Brain microvascular endothelial cell (primary cell): Measurements from ENCODE around the gene DNAH6.

Experiments
- DNase-seq: peaks from one replicate; pipeline ENCODE4 v3.0.0-alpha.2; 2020
- H3K27ac ChIP-seq: fragments of 250-450 bp; sonication (Bioruptor Pico); 2 replicates; pipeline ENCODE4 v1.5.1; 2020; ENCODE audit warnings: mild to moderate bottlenecking, moderate library complexity
- H3K27me3 ChIP-seq: fragments of 250-450 bp; sonication (Bioruptor Pico); replicated peaks from 2 replicates; pipeline ENCODE4 v1.5.1; 2020; ENCODE audit warnings: mild to moderate bottlenecking
- H3K36me3 ChIP-seq: fragments of 250-450 bp; sonication (Bioruptor Pico); replicated peaks from 2 replicates; pipeline ENCODE4 v1.5.1; 2020; ENCODE audit warnings: mild to moderate bottlenecking
- H3K4me3 ChIP-seq: 2 replicates; pipeline ENCODE4 v1.5.1; 2011; ENCODE audit warnings: low read depth, mild to moderate bottlenecking, control low read depth, low read length, moderate library complexity
- in situ Hi-C: cut with HindIII; loops from 2 replicates; pipeline ENCODE4 v1.10.0; 2017; ENCODE audit warnings: low sequenced_read_pairs, low pct_ligation_motif_present
- TF ChIP-seq, protein P1 (sequence below): IDR thresholded peaks from 2 replicates; pipeline ENCODE4 v1.5.1; 2011; ENCODE audit warnings: low read depth, mild to moderate bottlenecking, moderate library complexity, low read length, control low read depth, inconsistent platforms; ENCODE audit errors: missing control alignments

DNAH6 gene

DNA sequence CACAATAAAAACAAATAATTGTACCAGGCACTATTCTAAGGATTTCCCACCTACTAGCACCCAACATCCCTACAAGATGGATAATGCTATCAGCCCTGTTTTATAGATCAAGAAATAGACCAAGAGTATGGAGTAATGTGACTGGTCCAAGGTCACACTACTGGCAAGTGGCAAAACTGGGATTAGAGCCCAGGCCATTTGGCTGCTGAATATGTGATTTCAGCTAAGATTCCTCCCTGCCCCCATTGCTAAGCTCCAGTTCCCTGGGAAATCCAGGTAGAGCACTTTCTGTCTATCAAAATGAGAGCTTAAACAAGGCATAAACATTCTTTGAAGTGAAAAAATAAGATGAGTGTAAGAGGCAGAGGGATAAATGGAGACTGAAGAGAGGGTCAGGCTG, 157.8 kb downstream of the DNAH6 start:
- in situ Hi-C loops, result no loop called here
- H3K27ac ChIP-seq, result no peak overlapping the region
- no peak for DNase-seq
- TF ChIP-seq, protein P1, sequence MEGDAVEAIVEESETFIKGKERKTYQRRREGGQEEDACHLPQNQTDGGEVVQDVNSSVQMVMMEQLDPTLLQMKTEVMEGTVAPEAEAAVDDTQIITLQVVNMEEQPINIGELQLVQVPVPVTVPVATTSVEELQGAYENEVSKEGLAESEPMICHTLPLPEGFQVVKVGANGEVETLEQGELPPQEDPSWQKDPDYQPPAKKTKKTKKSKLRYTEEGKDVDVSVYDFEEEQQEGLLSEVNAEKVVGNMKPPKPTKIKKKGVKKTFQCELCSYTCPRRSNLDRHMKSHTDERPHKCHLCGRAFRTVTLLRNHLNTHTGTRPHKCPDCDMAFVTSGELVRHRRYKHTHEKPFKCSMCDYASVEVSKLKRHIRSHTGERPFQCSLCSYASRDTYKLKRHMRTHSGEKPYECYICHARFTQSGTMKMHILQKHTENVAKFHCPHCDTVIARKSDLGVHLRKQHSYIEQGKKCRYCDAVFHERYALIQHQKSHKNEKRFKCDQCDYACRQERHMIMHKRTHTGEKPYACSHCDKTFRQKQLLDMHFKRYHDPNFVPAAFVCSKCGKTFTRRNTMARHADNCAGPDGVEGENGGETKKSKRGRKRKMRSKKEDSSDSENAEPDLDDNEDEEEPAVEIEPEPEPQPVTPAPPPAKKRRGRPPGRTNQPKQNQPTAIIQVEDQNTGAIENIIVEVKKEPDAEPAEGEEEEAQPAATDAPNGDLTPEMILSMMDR, result no peak
- H3K4me3 ChIP-seq, result no peak overlapping the region
- H3K27me3 ChIP-seq, result no peaks in the 10 kb centered on the region
- no peaks in the 10 kb centered on the region for H3K36me3 ChIP-seq

DNA sequence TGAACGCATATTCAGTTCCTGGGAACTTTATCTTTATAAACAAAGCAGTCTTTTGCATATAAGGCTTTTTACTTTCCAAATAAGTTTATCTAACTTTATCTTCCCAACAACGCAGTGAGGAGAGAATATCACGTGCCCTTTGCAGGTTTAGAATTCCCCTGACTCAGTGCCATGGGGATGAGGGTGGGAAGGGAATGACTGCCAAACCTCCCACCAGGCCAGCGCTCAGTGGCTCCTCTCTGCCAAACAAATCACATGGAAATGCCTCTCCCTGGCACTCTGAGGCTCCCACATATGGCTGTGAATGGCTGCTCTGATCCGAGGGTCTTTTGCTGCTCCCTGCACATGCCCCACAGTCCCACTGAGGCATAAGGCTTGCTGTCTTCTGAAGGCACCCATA, 158.3 kb downstream of the DNAH6 start:
- in situ Hi-C loops, result no loop called here
- no peaks in the 10 kb centered on the region for H3K27me3 ChIP-seq
- no peak overlapping the region for H3K27ac ChIP-seq
- no peak for DNase-seq
- no peak overlapping the region for H3K4me3 ChIP-seq
- TF ChIP-seq, protein P1, result no peak
- no peaks in the 10 kb centered on the region for H3K36me3 ChIP-seq

DNA sequence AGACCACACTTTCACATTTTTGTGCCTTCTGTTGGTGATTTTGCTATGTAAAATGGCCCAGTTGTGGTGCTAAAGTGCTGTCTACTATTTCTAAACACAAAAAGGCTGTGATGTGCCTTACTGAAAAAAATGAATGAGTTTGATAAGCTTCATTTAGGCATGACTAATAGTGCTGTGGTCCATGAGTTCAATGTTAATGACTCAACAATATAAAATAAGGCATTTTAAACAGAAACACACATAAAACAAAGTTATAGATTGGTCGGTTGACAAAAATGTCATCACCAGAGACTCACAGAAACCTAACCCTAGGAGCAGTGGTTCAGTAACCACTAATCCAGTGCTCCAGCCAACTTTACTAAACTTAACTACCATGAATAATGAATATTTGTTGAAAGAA, 160.0 kb downstream of the DNAH6 start:
- Histone ChIP-seq H3K27ac (no peak overlapping the region), H3K4me3 (no peak overlapping the region), H3K27me3 (no peaks in the 10 kb centered on the region), H3K36me3 (no peaks in the 10 kb centered on the region)
- in situ Hi-C loops, result no loop called here
- DNase-seq, result no peak
- TF ChIP-seq, protein P1, result no peak

DNA sequence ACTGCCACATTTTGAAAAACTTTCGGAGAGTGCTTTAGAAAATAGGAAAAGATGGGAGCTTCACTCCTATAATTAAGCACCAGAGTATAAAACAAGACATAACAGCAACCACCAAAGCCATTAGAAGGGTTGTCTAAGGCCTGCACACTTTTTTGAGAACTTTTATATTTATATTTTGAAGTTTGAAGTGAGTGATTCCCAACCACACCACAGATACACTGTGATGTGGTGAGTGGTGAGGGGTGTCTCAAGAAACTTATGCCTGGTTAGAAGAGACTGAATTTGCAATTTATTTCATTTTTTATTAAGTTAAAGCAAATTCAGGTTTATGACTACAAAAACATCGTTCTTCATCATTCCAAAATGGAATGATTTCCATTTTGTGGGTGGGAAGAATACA, 161.9 kb downstream of the DNAH6 start:
- TF ChIP-seq, protein P1, result no peak
- H3K27me3 ChIP-seq, result no peaks in the 10 kb centered on the region
- no peaks in the 10 kb centered on the region for H3K36me3 ChIP-seq
- no peak for DNase-seq
- in situ Hi-C loops, result no loop called here
- H3K4me3 ChIP-seq, result no peak overlapping the region
- no peak overlapping the region for H3K27ac ChIP-seq

DNA sequence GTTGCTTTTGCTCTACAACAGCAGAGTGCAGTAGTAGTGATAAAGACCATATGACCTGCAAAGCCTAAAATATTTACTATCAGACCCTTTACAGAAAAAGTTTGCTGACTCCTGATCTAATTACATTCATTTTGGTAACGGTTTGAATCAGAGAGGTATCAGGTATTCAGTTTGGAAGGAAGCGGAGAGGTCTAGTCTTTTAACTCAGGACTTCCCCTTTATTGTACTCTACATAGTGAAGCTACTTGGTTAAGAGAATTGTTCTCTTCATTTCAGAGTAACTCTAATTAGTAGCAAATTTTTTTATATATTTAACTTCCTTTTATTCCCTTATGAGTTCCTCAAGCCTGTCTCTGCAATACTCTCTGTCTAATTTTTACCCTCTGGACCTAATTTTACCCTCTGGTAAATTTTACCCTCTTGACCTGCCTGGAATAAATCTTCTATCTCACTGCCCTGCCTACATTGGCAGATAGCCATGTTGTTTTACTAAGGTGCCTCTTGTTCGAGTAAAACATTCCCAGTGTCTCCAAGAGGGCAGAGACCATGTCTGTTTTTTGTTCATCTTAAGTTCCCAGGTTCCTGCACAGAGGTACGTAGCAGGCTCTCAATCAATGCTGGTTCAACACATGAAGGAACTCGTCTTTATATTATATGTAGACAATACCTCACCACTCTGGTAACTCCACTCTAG, 170.6 kb downstream of the DNAH6 start:
- H3K36me3 ChIP-seq, result no peaks in the 10 kb centered on the region
- TF ChIP-seq, protein P1, result no peak
- DNase-seq, result no peak
- no peaks in the 10 kb centered on the region for H3K27me3 ChIP-seq
- in situ Hi-C loops, result no loop called here
- H3K4me3 ChIP-seq, result no peak overlapping the region
- H3K27ac ChIP-seq, result no peak overlapping the region
